Type B pancreatic cell (in vitro differentiated cells): Measurements from ENCODE around the gene KLF7. TPM values are rescaled to one million over a fixed set of nuclear protein-coding genes. Genes with fewer than 3 reads are reported as not detected.

Experiments
- DNase-seq: peaks from one replicate; pipeline ENCODE4 v3.0.0; 2021; ENCODE audit warnings: mixed read lengths; ENCODE audit not compliant: unreplicated experiment; ENCODE audit errors: extremely low spot score
- H3K27ac Mint-ChIP-seq: 2 replicates; pipeline ENCODE4 v1.8.0; 2021; ENCODE audit warnings: mild to moderate bottlenecking, mixed read lengths
- H3K27me3 Mint-ChIP-seq: 2 replicates; pipeline ENCODE4 v1.8.0; 2021; ENCODE audit warnings: mixed read lengths
- H3K36me3 Mint-ChIP-seq: 2 replicates; pipeline ENCODE4 v1.8.0; 2021; ENCODE audit warnings: mixed read lengths
- H3K4me1 Mint-ChIP-seq: one replicate; pipeline ENCODE4 v1.8.0; 2021; ENCODE audit warnings: mixed read lengths; ENCODE audit not compliant: unreplicated experiment
- H3K4me3 Mint-ChIP-seq: 2 replicates; pipeline ENCODE4 v1.8.0; 2021; ENCODE audit warnings: mild to moderate bottlenecking, mixed read lengths
- H3K9me3 Mint-ChIP-seq: 2 replicates; pipeline ENCODE4 v1.8.0; 2021; ENCODE audit warnings: mixed read lengths
- CTCF ChIP-seq: fragments of 200-600 bp; sonication (generic); conservative IDR thresholded peaks from 2 replicates; pipeline ENCODE4 v1.5.0; 2021; ENCODE audit warnings: antibody characterized with exemption, mild to moderate bottlenecking
- total RNA-seq: library from RNA; stranded (reverse); gene quantifications from 2 replicates; pipeline ENCODE4 v1.2.1, GENCODE V29; 2021; ENCODE audit warnings: low replicate concordance

The KLF7 gene
- total RNA-seq, 1 donor from 2014 or later: 20.3 TPM

- DNase-seq: no peak
- H3K27ac Mint-ChIP-seq: peak overlapping the region; percentile 74
- TF ChIP-seq CTCF: peak; percentile 37
- H3K4me1 Mint-ChIP-seq: peaks cover 8% of the 10 kb centered on the region
- peak overlapping the region; percentile 24 for H3K4me3 Mint-ChIP-seq
- H3K36me3 Mint-ChIP-seq: peaks cover 8% of the 10 kb centered on the region
- no peaks in the 10 kb centered on the region for H3K9me3 Mint-ChIP-seq
- no peaks in the 10 kb centered on the region for H3K27me3 Mint-ChIP-seq
Observed at GRCh38 chr2:207115715-207116364, 49.9 kb downstream of the KLF7 start.

GRCh38 chr2:207113414-207113813, 52.3 kb downstream of the KLF7 start:
- H3K4me3 Mint-ChIP-seq: no peak overlapping the region
- peaks cover 8% of the 10 kb centered on the region for H3K36me3 Mint-ChIP-seq

GRCh38 chr2:207112785-207113184, 53.0 kb downstream of the KLF7 start:
- Mint-ChIP-seq H3K4me1 (peaks cover 12% of the 10 kb centered on the region), H3K9me3 (no peaks in the 10 kb centered on the region), H3K36me3 (peaks cover 12% of the 10 kb centered on the region), H3K4me3 (no peak overlapping the region), H3K27ac (no peak overlapping the region), H3K27me3 (no peaks in the 10 kb centered on the region)
- no peak for DNase-seq
- no peak for TF ChIP-seq CTCF

More at GRCh38 chr2:207113414-207113813, 52.3 kb downstream of the KLF7 start:
- no peak for DNase-seq
- no peak for TF ChIP-seq CTCF
- Mint-ChIP-seq H3K27ac (no peak overlapping the region), H3K4me1 (peaks cover 8% of the 10 kb centered on the region), H3K27me3 (no peaks in the 10 kb centered on the region), H3K9me3 (no peaks in the 10 kb centered on the region)

- Mint-ChIP-seq H3K4me3 (no peak overlapping the region), H3K27me3 (no peaks in the 10 kb centered on the region), H3K4me1 (peaks cover 16% of the 10 kb centered on the region), H3K27ac (no peak overlapping the region), H3K36me3 (peaks cover 16% of the 10 kb centered on the region), H3K9me3 (no peaks in the 10 kb centered on the region)
- no peak for DNase-seq
- TF ChIP-seq CTCF: no peak
Observed at GRCh38 chr2:207112383-207112782, 53.4 kb downstream of the KLF7 start.

GRCh38 chr2:207111757-207112156, 54.0 kb downstream of the KLF7 start:
- H3K4me1 Mint-ChIP-seq: peaks cover 16% of the 10 kb centered on the region
- H3K9me3 Mint-ChIP-seq: no peaks in the 10 kb centered on the region
- no peak overlapping the region for H3K27ac Mint-ChIP-seq
- H3K36me3 Mint-ChIP-seq: peaks cover 22% of the 10 kb centered on the region
- H3K27me3 Mint-ChIP-seq: no peaks in the 10 kb centered on the region
- no peak for DNase-seq
- H3K4me3 Mint-ChIP-seq: no peak overlapping the region
- no peak for TF ChIP-seq CTCF
